ENCODE results near the gene PHC2.
"Not testable (repeated sequence)": the region's sequence is repeated elsewhere in the genome, so short reads cannot be mapped to it uniquely, and the experiment has no call there.

The PHC2 gene

DNA sequence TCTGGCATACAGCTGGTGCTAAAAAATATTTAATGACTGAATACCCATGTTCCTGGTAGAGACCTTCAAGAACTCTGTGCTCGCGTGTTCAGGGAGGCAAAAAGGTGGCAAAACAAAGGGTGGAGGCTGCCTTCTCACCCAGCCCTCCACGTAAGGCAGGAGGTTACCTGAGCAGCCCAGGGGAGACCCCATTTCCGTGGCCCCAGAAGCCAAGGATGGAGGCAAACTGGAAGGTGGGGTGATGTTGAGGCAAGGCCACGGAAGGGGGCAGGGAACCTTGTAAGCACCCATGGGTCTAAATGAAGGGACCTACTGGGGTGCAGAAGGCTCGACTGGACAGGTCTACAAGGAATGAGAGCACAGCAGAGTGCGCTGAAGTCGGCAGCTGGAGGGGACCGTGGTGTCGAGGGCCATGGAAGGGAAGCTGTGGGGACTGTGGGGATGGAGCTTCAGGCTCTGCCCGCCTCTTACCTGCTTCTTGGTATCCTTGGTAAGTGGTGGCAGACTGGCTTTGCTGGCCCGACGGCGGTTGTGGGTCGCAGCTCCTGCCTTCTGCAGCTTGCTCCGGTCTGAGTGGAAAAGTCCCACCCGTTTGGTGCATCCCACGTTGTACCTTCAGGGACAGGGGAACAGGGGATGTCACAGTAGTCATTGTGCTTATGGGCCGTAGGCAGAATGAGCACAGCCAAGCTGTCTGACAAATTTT lies 101.1 kb downstream of the PHC2 start:
- DNase-seq: no peak

DNA sequence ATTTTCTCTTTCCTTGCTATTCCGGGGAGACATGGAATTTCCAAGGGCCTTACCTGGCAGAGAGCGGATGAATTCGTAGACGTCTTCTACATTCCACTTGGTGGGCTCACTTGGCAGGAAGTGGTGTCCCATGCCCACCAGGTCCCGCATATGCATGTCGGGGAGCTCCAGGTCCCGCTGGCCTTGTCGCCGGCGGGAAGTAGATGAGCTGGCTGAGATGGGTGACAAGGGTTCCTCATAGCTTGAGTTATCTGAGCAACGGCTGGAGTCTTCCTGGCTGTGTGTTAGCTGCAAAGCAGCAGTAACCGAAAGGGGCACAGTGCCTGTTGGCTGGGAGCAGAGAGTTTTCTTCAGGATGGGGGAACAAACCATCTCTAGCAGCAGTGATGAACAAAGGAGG lies 102.1 kb downstream of the PHC2 start:
- no peak for DNase-seq

GRCh38 chr1:33327587-33328325 lies 103.1 kb downstream of the PHC2 start:
- no peak for DNase-seq

- DNase-seq: no peak
These were observed 104.1 kb downstream of the PHC2 start for GRCh38 chr1:33326785-33327184.

GRCh38 chr1:33324677-33325575 lies 106.0 kb downstream of the PHC2 start:
- no peak for DNase-seq

GRCh38 chr1:33323663-33324477 lies 107.0 kb downstream of the PHC2 start:
- DNase-seq: no peak

- no peak for DNase-seq
These were observed 107.9 kb downstream of the PHC2 start for GRCh38 chr1:33322870-33323585.

DNA sequence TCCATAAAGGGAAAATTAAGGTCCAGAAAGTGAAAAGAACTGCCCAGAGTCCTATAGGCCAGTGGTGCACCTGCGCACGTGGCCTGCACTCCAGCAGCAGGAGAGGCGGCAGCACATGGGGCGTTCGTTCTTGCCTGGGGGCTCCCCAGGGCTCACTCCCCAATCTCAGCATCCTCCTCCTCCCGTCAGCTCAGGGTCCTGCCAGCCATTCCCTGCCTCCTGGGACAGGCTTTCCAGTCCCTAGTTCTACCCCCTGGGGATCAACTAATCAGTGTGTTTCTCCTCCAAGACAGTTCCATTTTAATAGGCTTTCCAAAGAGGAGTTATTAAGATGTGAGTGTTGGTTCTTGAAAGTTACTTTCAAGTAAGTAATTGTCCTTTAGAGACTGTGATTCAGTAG lies 108.8 kb downstream of the PHC2 start:
- no peak for DNase-seq

- DNase-seq: no peak
These were observed 109.7 kb downstream of the PHC2 start for GRCh38 chr1:33321178-33321577.

GRCh38 chr1:33320619-33321165 lies 110.2 kb downstream of the PHC2 start, which contains the start of gene A3GALT2:
Gene A3GALT2, minus strand, starts transcription at chr1:33321098. Its CDS starts 0 bp downstream, at chr1:33321098.
- DNase-seq: no peak

- DNase-seq: no peak
These were observed 110.8 kb downstream of the PHC2 start for GRCh38 chr1:33319949-33320618.

DNA sequence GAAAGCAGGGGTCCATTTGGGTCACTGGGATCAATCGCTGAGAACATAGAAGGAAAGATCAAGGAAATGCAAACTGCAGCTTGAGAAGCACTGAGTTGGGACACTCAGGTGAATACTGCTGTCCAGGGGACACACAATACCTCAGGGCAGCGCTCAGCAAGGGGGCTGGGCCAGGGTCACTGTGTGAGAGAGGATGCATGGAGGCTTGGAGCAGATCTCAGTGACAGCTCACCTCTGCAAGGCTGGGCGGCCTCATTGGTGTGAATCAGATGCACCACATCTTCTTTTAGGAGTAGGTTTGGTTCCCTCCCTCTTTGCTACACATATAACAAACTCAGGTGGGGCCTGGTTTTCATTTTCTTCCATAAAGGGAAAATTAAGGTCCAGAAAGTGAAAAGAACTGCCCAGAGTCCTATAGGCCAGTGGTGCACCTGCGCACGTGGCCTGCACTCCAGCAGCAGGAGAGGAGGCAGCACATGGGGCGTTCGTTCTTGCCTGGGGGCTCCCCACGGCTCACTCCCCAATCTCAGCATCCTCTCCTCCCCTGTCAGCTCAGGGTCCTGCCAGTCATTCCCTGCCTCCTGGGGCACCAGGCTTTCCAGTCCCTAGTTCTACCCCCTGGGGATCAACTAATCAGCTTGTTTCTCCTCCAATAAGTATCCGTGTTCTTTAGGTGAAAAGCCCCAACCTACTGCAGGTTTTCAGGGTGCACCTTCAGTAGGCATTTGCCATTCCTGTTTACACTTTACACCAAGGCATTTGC lies 111.5 kb downstream of the PHC2 start:
- DNase-seq: no peak

GRCh38 chr1:33317946-33318345 lies 112.9 kb downstream of the PHC2 start:
- DNase-seq: no peak

DNA sequence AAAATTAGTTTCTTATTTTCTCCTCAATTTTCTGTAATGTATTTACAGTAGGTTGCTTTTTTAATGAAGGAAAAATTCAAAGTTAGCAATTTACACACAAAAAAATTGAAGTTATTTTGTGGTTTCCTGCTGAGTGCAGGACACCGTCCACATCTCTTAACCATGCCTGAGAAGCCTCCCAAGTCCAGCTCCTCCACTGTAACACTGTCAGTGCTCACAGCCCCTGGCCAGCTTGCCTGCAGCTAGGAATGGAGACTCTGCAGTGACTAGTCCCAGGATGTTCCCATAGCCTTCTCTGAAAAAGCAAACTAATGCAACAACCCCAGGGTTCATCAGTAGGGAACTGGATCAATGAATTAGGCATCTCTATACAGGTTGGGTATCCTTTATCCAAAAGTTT lies 113.5 kb downstream of the PHC2 start:
- DNase-seq: no peak

- DNase-seq: no peak
These were observed 114.3 kb downstream of the PHC2 start for GRCh38 chr1:33316601-33317000.

- no peak for DNase-seq
These were observed 116.5 kb downstream of the PHC2 start for GRCh38 chr1:33314416-33314815.

DNA sequence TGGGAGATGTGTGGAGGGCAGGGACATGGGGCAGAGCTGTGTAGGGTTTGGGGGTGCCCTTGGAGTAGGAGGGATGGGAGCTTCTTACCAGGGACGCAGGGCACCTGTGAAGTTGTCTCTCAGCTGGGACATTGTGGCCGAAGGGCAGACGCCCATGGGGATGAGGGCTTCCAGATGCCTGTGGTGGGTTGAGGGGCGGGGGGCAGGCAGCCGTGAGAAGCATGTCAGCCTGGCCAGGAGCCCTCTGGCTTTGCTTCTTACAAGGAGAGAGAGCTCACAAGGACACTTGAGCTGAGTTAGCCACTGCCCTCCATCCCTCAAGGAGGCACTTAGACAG lies 118.5 kb downstream of the PHC2 start:
- DNase-seq: no peak

- DNase-seq: no peak
These were observed 119.0 kb downstream of the PHC2 start for GRCh38 chr1:33311706-33312412.

DNA sequence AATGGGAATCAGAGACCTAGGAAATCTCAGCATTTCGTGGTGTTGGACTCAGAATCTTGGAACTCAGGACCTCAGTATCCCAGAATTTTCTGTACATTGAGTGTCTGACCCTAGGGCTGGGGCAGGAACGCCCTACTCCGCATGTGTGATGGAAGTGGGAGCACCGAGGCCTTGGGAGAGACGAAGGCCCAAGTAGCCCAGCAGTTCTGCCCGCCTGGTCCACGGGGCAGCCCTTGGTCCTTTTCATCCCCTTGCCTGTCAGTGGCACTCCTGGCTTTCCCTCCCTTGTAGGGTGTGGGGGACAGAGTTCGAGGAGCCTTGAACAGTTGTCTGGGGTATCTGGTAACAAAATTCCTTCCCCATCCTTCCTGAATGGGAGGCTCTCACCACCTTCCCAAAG lies 120.2 kb downstream of the PHC2 start:
- DNase-seq: no peak

- DNase-seq: not testable (repeated sequence)
These were observed 121.5 kb downstream of the PHC2 start for GRCh38 chr1:33309351-33309750.
